Measurements from ENCODE around the gene TMEM42.
A peak's percentile ranks its signal among the peaks of the same experiment; 100 is the strongest.

The TMEM42 gene

DNA sequence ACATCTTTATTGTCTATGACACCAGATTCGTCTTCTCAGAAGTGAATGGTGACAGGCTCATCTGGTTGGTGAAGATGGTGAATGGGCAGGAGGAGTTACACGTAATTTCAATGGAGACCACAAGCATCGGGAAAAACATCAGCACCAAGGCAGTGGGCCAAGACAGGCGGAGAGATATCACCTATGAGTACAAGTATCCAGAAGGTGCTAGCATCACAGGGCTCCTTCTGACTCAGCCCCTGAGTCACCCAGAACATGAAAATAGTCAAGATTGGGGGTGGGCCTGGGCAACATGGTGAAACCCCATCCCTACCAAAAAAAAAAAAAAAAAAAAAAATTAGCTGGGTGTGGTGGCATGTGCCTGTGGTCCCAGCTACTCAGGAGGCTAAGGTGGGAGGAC, 45.3 kb downstream of the TMEM42 start:
- no peak for DNase-seq (ENCODE audit: low read depth in 2 of 3, low spot score in 2 of 3)

DNA sequence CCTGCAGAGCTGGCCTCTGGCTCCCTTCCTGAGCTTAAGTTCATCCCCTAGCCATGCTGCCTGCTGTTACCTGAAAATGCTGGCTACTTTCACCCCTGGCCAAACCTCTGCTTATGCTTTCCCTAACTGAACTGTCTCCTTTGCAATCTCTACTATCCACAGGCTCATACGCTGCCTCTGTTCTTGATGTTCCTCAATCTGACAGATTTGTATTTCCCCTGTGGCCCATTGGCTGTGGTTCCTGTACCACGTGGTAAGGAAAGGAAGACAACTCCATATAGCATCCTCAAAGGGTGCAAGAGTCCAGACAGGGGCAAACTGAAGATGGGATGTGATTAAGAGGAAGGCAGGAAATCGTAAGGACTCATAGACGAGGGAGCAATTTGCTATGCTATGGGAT, 45.9 kb downstream of the TMEM42 start:
- no peak for DNase-seq (ENCODE audit: low read depth in 2 of 3, low spot score in 2 of 3)

GRCh38 chr3:44909063-44909462, 47.4 kb downstream of the TMEM42 start:
- DNase-seq (ENCODE audit: low read depth in 2 of 3, low spot score in 2 of 3): no peak

- DNase-seq (ENCODE audit: low read depth in 2 of 3, low spot score in 2 of 3): no peak
Measured at GRCh38 chr3:44910693-44911092, 49.0 kb downstream of the TMEM42 start.

GRCh38 chr3:44913868-44914468, 52.3 kb downstream of the TMEM42 start:
- DNase-seq (ENCODE audit: low read depth in 2 of 3, low spot score in 2 of 3): peak; percentile 25 to 33 (median 31)

GRCh38 chr3:44914936-44915335, 53.2 kb downstream of the TMEM42 start:
- no peak for DNase-seq (ENCODE audit: low read depth in 2 of 3, low spot score in 2 of 3)

Measured in activated CD8-positive, alpha-beta memory T cell treated with anti-CD3 and anti-CD28 coated beads for 48 hours (primary cell).